HEK293T (cell line): ENCODE measurements around the gene LCT.

ENCODE experiments used
- CTCF ChIA-PET: fragments of 350-600 bp; formaldehyde crosslinking; extraction: SDS; loops from one replicate; lab custom pipeline; 2021; ENCODE audit warnings: antibody characterized with exemption, inconsistent platforms; lab: Yijun Ruan, JAX
- POLR2A ChIA-PET: fragments of 350-600 bp; formaldehyde crosslinking; extraction: SDS; loops from one replicate; lab custom pipeline; 2020; ENCODE audit warnings: antibody characterized with exemption, inconsistent platforms; lab: Yijun Ruan, JAX
- DNase-seq: peaks from one replicate; pipeline ENCODE4 v3.0.0; 2012; ENCODE audit warnings: mixed read lengths; ENCODE audit errors: extremely low spot score
- ARNT ChIP-seq: fragments of 450-650 bp; IDR thresholded peaks from 2 replicates; pipeline ENCODE4 v1.6.1; 2017; ENCODE audit warnings: mild to moderate bottlenecking
- BHLHE40 ChIP-seq: fragments of 450-650 bp; IDR thresholded peaks from 2 replicates; pipeline ENCODE4 v1.6.1; 2016; ENCODE audit warnings: mild to moderate bottlenecking, moderate library complexity, borderline replicate concordance
- CTBP1 ChIP-seq: fragments of 450-650 bp; IDR thresholded peaks from 2 replicates; pipeline ENCODE4 v1.6.1; 2016; ENCODE audit warnings: borderline replicate concordance
- ELF4 ChIP-seq: fragments of 450-650 bp; IDR thresholded peaks from 2 replicates; pipeline ENCODE4 v1.6.1; 2017; ENCODE audit warnings: antibody characterized with exemption
- FOXA1 ChIP-seq: fragments of 450-650 bp; IDR thresholded peaks from 2 replicates; pipeline ENCODE4 v1.6.1; 2016; ENCODE audit warnings: mild to moderate bottlenecking
- FOXK2 ChIP-seq: fragments of 450-650 bp; IDR thresholded peaks from 2 replicates; pipeline ENCODE4 v1.6.1; 2016; ENCODE audit warnings: mild to moderate bottlenecking
- FOXM1 ChIP-seq: fragments of 450-650 bp; IDR thresholded peaks from 2 replicates; pipeline ENCODE4 v1.6.1; 2017; ENCODE audit warnings: mild to moderate bottlenecking, borderline replicate concordance
- HDGF ChIP-seq: fragments of 450-650 bp; IDR thresholded peaks from 2 replicates; pipeline ENCODE4 v1.6.1; 2017; ENCODE audit warnings: antibody characterized with exemption, borderline replicate concordance
- L3MBTL2 ChIP-seq: fragments of 450-650 bp; conservative IDR thresholded peaks from 2 replicates; pipeline ENCODE4 v1.6.1; 2016; ENCODE audit warnings: mild to moderate bottlenecking
- LEF1 ChIP-seq: fragments of 450-650 bp; IDR thresholded peaks from 2 replicates; pipeline ENCODE4 v1.6.1; 2017; ENCODE audit warnings: mild to moderate bottlenecking, borderline replicate concordance
- NFRKB ChIP-seq: fragments of 450-650 bp; IDR thresholded peaks from 2 replicates; pipeline ENCODE4 v1.6.1; 2016; ENCODE audit warnings: mild to moderate bottlenecking, moderate library complexity
- PKNOX1 ChIP-seq: fragments of 450-650 bp; IDR thresholded peaks from 2 replicates; pipeline ENCODE4 v1.6.1; 2016
- SP1 ChIP-seq: fragments of 450-650 bp; IDR thresholded peaks from 2 replicates; pipeline ENCODE4 v1.6.1; 2017
- SUZ12 ChIP-seq: fragments of 450-650 bp; IDR thresholded peaks from 2 replicates; pipeline ENCODE4 v1.6.1; 2016; ENCODE audit warnings: mild to moderate bottlenecking
- TARDBP ChIP-seq: fragments of 450-650 bp; IDR thresholded peaks from 2 replicates; pipeline ENCODE4 v1.6.1; 2016
- ZNF384 ChIP-seq: fragments of 450-650 bp; IDR thresholded peaks from 2 replicates; pipeline ENCODE4 v1.6.1; 2016

The LCT gene

GRCh38 chr2:135792401-135793150 is 44.4 kb downstream of the LCT start:
- ChIA-PET POLR2A (no interaction called here), CTCF (no interaction called here)
- TF ChIP-seq SP1, result no peak
- no peak for TF ChIP-seq FOXK2
- TF ChIP-seq TARDBP, result no peak
- TF ChIP-seq BHLHE40, result no peak
- TF ChIP-seq HDGF, result no peak
- no peak for TF ChIP-seq CTBP1
- TF ChIP-seq ELF4, result no peak
- TF ChIP-seq LEF1, result no peak
- no peak for TF ChIP-seq FOXA1
- no peak for TF ChIP-seq SUZ12
- DNase-seq, result no peak

GRCh38 chr2:135791418-135792190 is 45.4 kb downstream of the LCT start:
- CTCF ChIA-PET, result interaction anchor here (0.7 to 1.1 kb wide), 2 partner anchors 12 to 26 kb away, joined by 3 read pairs; no protein-coding TSS in a partner anchor
- TF ChIP-seq L3MBTL2 (no peak), PKNOX1 (no peak), CTBP1 (no peak), FOXM1 (no peak), FOXA1 (no peak), LEF1 (no peak), ZNF384 (no peak), NFRKB (no peak), BHLHE40 (no peak)
- POLR2A ChIA-PET, result no interaction called here

GRCh38 chr2:135790423-135790822 is 46.6 kb downstream of the LCT start:
- POLR2A ChIA-PET, result no interaction called here
- TF ChIP-seq FOXA1 (no peak), BHLHE40 (no peak), FOXM1 (no peak), L3MBTL2 (no peak), ARNT (no peak), PKNOX1 (no peak), SP1 (no peak)
- CTCF ChIA-PET, result no interaction called here
- DNase-seq, result no peak

More at GRCh38 chr2:135791418-135792190, 45.4 kb downstream of the LCT start:
- DNase-seq, result no peak

- TF ChIP-seq L3MBTL2 (no peak), PKNOX1 (no peak), SP1 (no peak), NFRKB (no peak), HDGF (no peak), FOXK2 (no peak), ZNF384 (no peak), BHLHE40 (no peak), LEF1 (no peak), FOXM1 (no peak), ELF4 (no peak), ARNT (no peak)
- DNase-seq, result no peak
- ChIA-PET POLR2A (no interaction called here), CTCF (interaction anchor here (1.0 kb wide), 1 partner anchor 10 kb away, joined by 4 read pairs; no protein-coding TSS in a partner anchor)
Measured at GRCh38 chr2:135786823-135787222, 50.2 kb downstream of the LCT start.

GRCh38 chr2:135785032-135785431 is 52.0 kb downstream of the LCT start:
- ChIA-PET CTCF (interaction anchor here (1.7 kb wide), 1 partner anchor 12 kb away, joined by 8 read pairs; no protein-coding TSS in a partner anchor), POLR2A (no interaction called here)
- TF ChIP-seq L3MBTL2, result no peak
- TF ChIP-seq ARNT, result no peak
- no peak for DNase-seq

GRCh38 chr2:135783439-135783838 is 53.5 kb downstream of the LCT start:
- DNase-seq, result no peak
- no peak for TF ChIP-seq NFRKB
- no peak for TF ChIP-seq ELF4
- TF ChIP-seq FOXA1, result no peak
- TF ChIP-seq FOXK2, result no peak
- CTCF ChIA-PET, result interaction anchor here (0.7 to 1.1 kb wide), 2 partner anchors 10 to 14 kb away, joined by 3 to 5 read pairs; no protein-coding TSS in a partner anchor
- POLR2A ChIA-PET, result no interaction called here
